ENCODE results near the gene UPK3A. TPM values are rescaled to one million over a fixed set of nuclear protein-coding genes. Genes with fewer than 3 reads are reported as not detected.
"Not testable (repeated sequence)": the region's sequence is repeated elsewhere in the genome, so short reads cannot be mapped to it uniquely, and the experiment has no call there.

UPK3A gene
- total RNA-seq, 2 donors from 2014 or later, result 0.34 TPM; not detected in 1

DNA sequence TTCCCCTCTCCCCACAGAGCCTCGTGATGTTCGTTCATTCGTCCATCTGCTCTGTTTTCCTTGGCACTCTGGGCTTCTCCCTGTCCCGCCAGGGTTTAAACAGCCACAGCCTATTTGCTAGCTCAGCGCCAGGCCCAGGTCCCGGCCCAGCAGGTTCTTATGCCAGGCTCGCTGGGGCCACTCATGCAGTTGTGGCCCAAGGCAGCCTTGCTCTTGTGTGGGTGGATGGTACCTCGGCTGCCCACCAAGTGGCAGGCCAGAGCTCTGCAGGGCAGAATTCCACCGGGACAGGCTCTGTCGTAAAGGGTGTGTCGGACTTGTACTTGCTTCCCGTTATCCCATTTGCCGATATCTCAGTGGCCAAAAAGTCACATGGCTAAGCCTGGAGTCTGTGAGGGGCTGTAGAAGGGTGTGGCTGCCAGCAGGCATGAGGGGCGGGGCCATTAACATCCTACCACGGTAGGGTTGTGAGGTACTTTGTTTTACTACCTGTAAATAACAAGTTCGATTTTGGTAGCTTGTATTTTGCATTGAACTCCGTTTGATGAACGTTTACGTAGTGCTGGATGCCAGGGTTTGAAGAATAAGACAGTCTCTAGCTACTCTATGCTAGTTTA is 32.9 kb downstream of the UPK3A start:
- intact Hi-C loops (cut with DNase I, micrococcal nuclease), result no loop called here
- DNase-seq, result peak; percentile 66 to 77
- ATAC-seq, result peak; percentile 90

DNA sequence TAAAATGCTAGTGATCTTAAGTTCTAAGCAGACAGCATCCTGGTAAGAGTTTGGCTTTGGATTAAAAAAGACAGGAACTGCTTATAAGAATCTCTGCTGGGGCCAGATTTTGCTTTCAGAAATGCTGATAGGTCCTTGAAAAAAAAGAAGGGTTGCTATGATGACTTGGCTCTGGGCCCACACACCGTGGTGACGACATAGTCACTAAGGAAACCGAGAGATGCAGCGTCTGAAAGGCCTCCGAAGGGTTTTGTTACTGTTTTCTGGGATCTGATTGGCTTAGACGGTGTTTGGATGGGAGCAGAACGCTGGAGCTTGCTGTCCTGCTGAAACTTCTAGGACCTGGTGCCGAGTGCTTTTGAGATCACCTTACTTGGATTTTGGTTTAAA is 33.4 kb downstream of the UPK3A start:
- DNase-seq (peak; percentile 74 to 80), ATAC-seq (peak; percentile 26)
- intact Hi-C loops (cut with DNase I, micrococcal nuclease), result no loop called here

DNA sequence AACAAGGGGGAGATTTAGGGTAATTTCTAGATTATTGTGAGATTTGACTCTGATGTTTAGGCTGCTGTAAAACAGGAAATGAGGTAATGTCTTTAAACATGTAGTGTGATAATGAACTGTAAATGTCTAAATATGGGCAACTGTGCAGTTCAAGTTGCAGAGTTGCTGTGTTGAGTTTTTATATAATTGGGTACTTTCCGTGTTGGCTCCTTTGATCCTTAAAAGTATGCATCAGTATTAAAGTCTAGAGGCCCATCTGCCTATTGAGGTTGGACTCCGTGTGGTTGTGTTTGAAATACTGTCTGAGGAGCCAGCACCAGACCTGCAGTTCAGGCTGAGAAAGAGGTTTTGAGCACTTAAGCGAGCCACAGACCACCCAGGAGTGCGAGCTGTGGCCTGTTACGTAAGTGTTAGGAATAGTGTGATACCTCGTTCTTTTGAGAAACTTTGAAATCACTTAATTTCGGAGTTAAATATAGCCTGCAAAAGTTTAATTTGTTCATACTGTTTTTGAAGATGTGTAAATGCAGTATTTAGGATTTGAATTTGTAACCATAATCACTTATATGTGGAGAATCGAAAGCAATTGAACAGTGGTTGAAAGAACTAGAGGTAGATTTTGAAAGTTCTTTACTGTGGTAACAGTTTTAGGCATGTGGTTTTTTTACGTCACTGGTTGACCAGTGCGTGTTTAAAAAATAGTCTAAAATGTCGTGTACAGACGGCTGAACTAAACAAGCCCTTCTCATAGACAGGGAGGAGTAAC is 34.0 kb downstream of the UPK3A start:
- intact Hi-C loops (cut with DNase I, micrococcal nuclease), result no loop called here
- ATAC-seq, result no peak
- no peak for DNase-seq

DNA sequence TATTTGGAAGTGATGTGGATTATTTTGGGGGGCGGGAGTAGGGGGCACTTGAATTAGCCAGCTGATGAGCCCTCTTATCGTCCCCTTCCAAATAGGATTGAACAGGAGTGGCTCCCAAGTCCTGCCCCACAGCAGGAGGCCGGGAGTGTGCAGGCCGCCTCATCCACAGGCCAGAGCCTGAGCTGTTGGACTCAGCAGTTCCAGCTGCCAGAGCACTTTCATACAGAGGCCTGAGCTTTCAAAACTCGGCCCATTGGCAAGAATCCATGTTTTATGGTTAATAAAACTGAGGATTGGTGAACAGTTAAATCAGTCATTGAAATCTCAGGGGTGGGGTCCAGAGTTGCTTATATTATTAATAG is 34.6 kb downstream of the UPK3A start:
- intact Hi-C loops (cut with DNase I, micrococcal nuclease), result no loop called here
- DNase-seq, result no peak
- peak; percentile 29 for ATAC-seq

DNA sequence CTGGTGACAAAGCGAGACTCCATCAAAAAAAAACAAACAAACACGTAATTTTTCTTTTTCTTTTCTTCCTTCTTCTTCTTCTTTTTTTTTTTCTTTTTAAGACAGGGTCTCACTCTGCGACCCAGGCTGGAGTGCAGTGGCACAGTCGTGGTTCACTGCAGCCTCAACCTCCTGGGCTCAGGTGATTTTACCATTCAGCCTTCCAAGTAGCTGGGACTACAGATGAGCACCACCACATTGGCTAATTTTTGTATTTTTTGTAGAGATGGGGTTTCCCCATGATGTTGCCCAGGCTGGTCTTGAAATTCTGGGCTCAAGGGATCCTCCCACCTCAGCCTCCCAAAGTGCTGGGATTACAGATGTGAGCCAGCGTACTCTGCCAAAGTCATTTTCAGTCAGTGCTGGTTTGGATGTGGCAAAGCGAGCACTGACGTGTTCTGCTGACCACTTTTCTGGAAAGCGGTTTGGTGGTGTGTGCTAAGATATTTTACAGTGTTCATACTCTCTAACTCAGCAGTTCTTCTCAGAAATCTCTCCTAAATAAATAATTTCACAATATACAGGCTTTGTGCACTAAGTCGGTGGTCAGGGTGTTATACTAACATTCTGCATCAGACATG is 35.7 kb downstream of the UPK3A start:
- no peak for ATAC-seq
- DNase-seq, result no peak

DNA sequence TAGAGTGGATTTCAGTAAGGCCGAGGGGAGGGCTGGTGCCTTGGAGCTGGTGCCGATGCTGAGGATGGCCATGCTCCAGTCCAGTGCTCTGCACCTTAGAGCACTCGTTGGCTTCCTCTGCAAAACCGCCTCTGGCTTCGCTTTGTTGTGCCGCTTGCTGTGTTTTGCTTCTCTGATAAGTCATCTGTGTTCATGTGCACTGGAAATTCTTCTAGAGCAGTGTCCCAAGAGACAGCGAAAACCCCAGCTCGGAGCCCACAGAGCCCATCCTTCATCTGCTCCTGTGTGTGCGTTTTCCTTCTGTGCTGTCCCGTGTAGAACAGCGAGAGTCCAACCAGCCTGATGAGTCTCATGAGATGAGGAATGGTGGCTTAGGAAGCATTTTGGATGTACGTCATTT is 37.1 kb downstream of the UPK3A start:
- no peak for ATAC-seq
- intact Hi-C loops (cut with DNase I, micrococcal nuclease), result no loop called here
- DNase-seq, result no peak

More for the DNA sequence above, 35.7 kb downstream of the UPK3A start:
- intact Hi-C loops (cut with DNase I, micrococcal nuclease), result no loop called here

DNA sequence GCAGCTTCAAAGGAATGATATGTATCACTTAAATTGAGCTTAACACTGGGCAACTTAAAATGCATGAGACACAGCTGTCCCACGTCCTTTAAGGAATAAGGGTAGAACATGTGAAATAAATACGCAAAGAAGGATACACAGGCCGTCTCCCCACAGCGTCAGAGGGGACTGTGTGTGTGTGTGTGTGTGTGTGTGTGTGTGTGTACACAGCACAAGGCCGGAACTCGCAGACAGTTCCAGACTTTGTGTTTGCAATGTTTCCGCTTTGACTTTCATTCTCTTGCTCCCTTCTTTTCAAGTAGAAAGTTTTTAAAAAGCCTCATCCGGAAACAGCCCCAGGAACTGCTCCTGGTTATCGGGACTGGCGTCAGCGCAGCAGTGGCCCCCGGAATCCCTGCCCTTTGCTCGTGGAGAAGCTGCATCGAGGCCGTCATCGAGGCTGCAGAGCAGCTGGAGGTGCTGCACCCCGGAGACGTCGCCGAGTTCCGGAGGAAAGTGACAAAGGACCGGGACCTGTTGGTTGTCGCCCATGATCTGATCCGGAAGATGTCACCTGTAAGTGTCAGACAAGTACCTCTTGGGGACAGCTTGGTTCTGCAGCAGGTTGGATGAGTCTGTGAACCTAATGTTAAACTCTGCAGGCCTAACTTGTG is 38.2 kb downstream of the UPK3A start:
- intact Hi-C loops (cut with DNase I, micrococcal nuclease), result no loop called here
- no peak for ATAC-seq
- DNase-seq, result no peak

DNA sequence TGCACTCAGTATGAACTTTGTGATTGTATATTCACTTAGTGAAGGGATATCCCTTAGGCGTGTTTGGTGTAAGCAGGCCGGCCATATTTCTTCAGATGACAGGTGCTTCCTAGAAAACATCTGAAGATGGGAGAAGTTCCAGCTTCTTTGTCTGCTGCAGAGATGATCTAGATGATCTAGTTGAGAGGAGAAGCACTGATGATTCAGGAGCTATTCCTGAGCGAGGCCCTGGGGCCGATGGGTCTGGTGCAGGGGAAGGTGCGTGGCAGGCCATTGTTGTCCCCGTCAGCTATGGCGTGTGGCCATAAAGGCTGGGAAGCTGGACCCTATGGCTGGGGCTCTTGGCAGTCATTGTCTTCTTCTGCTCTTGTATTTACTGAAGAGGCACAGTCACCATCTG is 38.9 kb downstream of the UPK3A start:
- intact Hi-C loops (cut with DNase I, micrococcal nuclease), result no loop called here
- no peak for DNase-seq
- ATAC-seq, result no peak

DNA sequence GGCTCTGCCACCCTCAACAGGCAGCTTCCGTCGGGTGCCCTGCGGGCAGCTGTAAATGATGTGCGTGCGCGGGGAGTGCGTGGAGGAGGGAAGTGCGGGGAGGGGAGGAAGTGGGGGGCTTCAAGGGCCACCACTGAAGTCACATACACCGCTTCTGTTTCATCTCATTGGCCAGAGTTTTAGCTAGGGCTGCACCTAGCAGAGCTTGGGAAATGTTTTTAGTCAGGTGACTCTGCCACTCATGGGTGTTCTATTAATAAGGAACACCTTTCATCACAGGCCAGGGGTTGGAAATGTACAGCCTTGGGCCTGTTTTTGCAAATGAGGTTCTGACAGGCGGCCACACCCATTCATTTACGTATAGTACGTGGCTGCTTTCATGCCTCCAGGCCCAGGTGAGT is 39.6 kb downstream of the UPK3A start:
- intact Hi-C loops (cut with DNase I, micrococcal nuclease), result no loop called here
- ATAC-seq (no peak), DNase-seq (no peak)

DNA sequence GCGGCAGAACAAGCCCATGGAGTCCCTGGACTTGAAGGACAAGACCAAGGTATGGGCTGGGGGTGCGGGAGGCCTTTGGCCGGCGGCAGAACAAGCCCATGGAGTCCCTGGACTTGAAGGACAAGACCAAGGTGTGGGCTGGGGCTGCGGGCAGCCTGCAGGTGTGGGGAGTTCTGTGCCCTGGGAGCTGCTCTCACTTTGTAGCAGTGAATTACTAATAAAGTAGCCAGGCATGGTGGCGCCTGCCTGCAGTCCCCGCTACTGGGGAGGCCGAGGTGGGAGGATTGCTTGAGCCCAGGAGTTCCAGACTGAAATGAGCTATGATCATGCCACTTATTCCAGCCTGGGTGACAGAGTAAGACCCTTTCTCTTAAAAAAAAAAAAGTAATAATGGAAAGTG is 43.5 kb downstream of the UPK3A start:
- DNase-seq; ATAC-seq; intact Hi-C loops (cut with DNase I, micrococcal nuclease): not testable (repeated sequence)

DNA sequence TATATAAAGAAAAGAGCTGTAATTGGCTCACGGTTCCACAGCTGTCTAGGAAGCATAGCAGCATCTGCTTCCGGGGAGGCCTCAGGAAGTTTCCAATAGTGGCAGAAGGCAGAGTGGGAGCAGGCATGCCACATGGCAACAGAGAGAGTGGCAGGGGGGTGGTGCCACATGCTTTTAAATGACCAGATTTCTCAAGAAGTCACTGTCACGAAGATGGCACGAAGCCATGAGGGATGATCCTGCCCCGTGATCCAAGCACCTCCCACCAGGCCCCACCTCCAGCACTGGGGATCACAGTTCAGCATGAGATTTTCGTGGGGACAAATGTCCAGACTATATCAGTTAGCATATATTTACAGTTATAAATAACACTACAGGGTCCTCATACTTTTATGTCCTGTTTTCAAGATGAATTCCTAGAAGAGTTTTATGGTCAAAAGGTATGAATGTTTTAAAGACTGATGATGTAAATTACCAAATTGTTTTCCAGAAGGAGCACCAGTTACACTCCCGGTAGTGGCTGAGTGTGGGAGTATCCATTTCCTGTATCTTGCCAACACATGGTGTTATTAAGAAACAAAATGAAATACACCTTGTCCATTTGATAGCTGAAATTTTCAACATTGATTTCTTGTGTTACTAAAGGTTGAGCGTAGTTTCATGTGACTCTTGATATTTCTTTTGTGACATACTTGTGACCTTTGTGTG is 44.2 kb downstream of the UPK3A start:
- ATAC-seq (peak; percentile 33), DNase-seq (no peak)
- intact Hi-C loops (cut with DNase I, micrococcal nuclease), result no loop called here

DNA sequence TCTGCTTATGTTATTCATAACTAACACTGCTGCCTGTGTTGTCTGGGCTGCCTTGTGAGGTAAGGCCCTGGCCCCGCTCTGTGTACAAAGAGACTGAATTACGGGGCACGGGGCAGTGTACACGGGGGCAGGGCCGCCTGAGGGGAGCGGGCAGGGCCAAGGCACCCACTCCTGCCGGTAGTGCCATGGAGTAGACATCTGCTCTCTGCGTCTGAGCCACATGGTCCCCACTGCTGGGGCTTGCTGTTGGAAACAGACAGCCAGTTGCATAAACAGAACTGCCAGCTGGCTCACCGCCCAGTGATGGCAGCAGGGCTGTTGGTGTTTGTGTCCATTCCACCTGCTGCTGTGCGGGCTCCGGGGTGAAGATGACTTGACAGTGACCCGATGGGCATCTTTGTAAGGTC is 44.8 kb downstream of the UPK3A start:
- peak in 1 of 2 donors; percentile 65 for DNase-seq

DNA sequence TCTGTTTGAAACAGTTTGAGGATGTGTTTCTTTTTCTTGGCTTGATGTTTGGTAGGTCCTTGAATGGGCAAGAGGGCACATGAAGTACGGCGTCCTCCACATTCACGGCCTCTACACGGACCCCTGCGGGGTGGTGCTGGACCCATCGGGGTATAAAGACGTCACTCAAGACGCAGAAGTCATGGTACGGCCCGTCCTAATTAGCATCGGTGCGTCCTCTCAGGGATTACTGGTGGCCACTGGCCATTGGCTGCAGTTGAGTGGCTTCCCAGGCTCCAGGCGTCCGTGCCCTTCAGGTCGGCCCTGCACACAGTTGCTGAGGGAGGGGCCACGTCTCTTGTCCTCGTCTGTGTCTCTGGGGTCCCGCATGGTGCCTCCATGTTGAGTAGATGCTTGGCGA is 45.8 kb downstream of the UPK3A start:
- DNase-seq (no peak), ATAC-seq (no peak)
- intact Hi-C loops (cut with DNase I, micrococcal nuclease), result no loop called here

More for the DNA sequence above, 44.8 kb downstream of the UPK3A start:
- ATAC-seq, result peak; percentile 12
- intact Hi-C loops (cut with DNase I, micrococcal nuclease), result no loop called here

DNA sequence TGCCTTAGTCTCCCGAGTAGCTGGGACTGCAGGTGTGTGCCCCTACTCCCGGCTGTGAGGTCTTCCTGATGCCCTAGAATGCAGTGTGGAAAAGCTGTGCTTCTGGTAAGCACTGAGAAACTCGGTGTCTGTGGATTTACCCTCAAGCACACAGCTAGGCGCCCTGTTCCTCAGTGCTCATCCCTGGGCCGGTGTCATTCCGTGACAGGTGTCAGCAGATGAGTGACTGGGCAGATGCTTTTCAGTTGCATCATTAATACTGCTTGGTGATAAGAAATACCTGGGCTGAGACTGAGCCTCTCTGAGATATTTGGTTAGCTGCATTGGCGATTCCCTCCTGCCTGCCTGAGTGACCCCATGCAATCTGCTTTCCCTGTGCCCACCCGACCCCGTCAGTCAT is 46.7 kb downstream of the UPK3A start:
- intact Hi-C loops (cut with DNase I, micrococcal nuclease), result no loop called here
- DNase-seq (no peak), ATAC-seq (no peak)

DNA sequence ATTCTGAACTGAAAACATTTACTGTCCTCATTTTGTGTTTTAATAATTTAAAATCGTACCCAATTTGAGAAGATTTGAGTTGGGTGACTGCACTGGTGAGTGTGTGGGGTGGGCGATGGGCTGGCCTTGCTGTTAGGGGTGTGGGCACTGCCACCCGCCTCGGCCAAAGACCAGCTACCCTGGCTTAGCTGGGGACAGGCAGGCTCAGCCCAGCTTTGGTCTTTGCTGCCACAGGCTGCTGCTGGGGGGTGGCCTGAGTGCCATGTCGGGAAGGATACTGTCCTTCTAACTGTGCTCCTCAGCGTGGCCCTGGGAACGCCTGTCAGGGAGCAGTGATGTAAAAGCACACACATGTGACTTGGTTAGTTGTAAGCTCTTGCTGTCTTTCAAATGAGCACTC is 47.3 kb downstream of the UPK3A start:
- no peak for DNase-seq
- intact Hi-C loops (cut with DNase I, micrococcal nuclease), result no loop called here
- no peak for ATAC-seq

DNA sequence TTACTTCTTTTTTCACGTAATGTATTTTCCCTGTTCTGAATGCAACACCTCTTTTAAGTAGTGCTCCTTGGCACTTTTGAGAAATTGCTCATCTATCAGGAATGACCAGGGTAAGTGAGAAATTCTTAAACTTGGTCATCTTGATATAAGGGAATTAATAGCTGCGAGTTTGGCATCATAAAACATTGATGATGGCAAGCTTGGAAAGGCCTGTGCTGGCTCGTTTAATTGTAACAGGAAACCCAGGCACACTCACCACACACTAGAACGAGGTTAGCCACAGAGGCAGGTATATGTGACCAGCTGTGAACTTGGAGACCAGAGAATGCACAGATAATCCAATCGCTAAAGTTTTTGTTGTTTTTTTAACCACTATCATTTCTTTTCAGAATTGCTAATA is 49.3 kb downstream of the UPK3A start:
- intact Hi-C loops (cut with DNase I, micrococcal nuclease), result no loop called here
- ATAC-seq, result no peak

DNA sequence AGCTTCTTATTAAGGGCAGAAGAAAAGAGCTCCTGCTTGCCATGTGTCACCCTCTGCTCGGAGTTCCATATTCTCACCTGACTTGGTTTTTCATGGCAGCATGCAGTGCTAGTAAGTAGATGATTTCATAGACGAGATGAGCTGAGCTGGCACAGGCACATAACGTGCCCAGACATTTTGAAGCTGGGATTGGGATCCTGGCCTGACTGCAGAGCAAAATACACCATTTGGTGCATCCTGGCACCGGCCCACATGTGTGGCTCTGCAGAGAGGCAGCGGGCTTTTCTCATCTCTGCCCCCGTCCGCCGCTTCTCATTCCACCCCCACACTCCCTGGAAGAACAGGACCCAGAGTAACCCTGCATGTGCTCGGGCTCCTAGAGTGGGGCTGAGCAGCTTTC is 49.8 kb downstream of the UPK3A start:
- no peak for DNase-seq
- ATAC-seq, result no peak
- intact Hi-C loops (cut with DNase I, micrococcal nuclease), result no loop called here

More for the DNA sequence above, 49.3 kb downstream of the UPK3A start:
- DNase-seq, result no peak

DNA sequence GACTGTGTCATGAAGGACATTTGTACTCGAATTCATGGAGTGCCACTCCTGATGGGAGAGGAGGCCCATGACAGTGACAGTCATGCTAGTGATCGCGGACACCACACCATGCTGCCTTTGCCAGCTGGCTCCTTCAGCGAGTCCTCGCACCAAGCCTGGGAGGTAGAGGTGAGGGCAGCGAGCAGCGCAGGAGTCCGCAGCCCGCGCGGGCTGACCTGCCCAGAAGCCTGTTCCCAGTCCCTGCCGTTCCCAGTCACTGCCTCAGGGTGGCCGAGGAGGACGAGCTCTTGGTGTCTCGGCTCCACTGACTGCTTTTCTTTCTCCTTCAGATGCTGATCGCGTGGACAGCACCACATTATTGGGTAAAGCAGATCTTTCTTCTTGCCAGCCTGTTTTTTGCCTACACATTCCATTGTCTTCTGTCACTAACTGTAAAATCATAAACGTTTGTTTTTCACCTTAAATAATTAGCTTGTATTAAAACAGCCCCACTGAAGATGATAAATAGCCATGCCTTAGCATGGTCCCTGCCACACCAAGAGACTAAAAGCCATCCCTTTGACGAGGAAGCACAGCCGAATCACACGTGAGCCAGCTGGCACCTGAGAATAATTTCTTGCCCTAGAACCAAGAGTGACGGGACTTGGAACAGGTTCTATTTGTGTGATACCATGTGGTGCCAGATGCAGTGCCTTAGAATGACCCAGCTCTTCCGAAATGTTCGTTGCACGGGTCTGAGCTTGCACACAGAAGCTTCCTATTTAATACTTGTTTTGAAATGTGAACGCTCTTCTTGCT is 50.5 kb downstream of the UPK3A start:
- intact Hi-C loops (cut with DNase I, micrococcal nuclease), result no loop called here
- ATAC-seq, result no peak
- no peak for DNase-seq
